Thyroid gland (tissue), 4 donors: Measurements from ENCODE around the gene TLR4.

Experiments used
- CTCF ChIP-seq, 6 experiments: fragments of 200-600 bp in 3 of 6; fragments of 450-650 bp in 3 of 6; sonication (generic) in 3 of 6; IDR thresholded peaks; one replicate each; pipeline ENCODE4 v1.5.1; 2016 to 2019; ENCODE audit warnings: antibody characterized with exemption in 6 of 6, mild to moderate bottlenecking in 2 of 6, inconsistent platforms in 1 of 6, moderate library complexity in 1 of 6
- POLR2A ChIP-seq, 2 donors: fragments of 450-650 bp; IDR thresholded peaks; one replicate each; pipeline ENCODE4 v1.6.1; 2017; ENCODE audit warnings: antibody characterized with exemption in 2 of 2, mild to moderate bottlenecking in 2 of 2, moderate library complexity in 1 of 2

GRCh38 chr9:117744856-117745389 lies 40.7 kb downstream of the TLR4 start:
- no peak for TF ChIP-seq POLR2A (IDR thresholded peaks at IDR 0.05)
- TF ChIP-seq CTCF (IDR thresholded peaks at IDR 0.05), result no peak
